Suprapubic skin (tissue), 4 donors: ENCODE data around the gene PRDM5. TPM values are rescaled to one million over a fixed set of nuclear protein-coding genes. Genes with fewer than 3 reads are reported as not detected.

ENCODE experiments used
- DNase-seq, 2 donors: peaks; one replicate each; pipeline ENCODE4 v3.0.0-alpha.2; 2019; ENCODE audit warnings: low spot score in 2 of 2
- H3K27ac ChIP-seq: fragments of 200-600 bp; sonication (generic); one replicate; pipeline ENCODE4 v1.5.1; 2019
- H3K27me3 ChIP-seq: fragments of 200-600 bp; sonication (generic); one replicate; pipeline ENCODE4 v1.5.1; 2019
- H3K36me3 ChIP-seq: fragments of 200-600 bp; sonication (generic); one replicate; pipeline ENCODE4 v1.5.1; 2019
- H3K4me1 ChIP-seq: fragments of 200-600 bp; sonication (generic); one replicate; pipeline ENCODE4 v1.5.1; 2019
- H3K4me3 ChIP-seq: fragments of 200-600 bp; sonication (generic); one replicate; pipeline ENCODE4 v1.5.1; 2019; ENCODE audit warnings: mild to moderate bottlenecking
- H3K9me3 ChIP-seq: fragments of 200-600 bp; sonication (generic); one replicate; pipeline ENCODE4 v1.5.1; 2019
- EP300 ChIP-seq: sonication (generic); formaldehyde crosslinking; IDR thresholded peaks from one replicate; pipeline ENCODE4 v1.6.1; 2017; ENCODE audit warnings: antibody characterized with exemption
- POLR2A ChIP-seq, 2 donors: fragments of 450-650 bp; IDR thresholded peaks; one replicate each; pipeline ENCODE4 v1.6.1; 2017; ENCODE audit warnings: antibody characterized with exemption in 2 of 2, mild to moderate bottlenecking in 2 of 2, moderate library complexity in 2 of 2
- POLR2AphosphoS5 ChIP-seq, 3 donors: sonication (generic); formaldehyde crosslinking; IDR thresholded peaks; one replicate each; pipeline ENCODE4 v1.6.1; 2017; ENCODE audit warnings: antibody characterized with exemption in 3 of 3
- WGBS: methylation state at CpG from one replicate; pipeline ENCODE4 v1.1.5; 2018; 5-methylcytosine and 5-hydroxymethylcytosine counted together
- total RNA-seq, 4 donors: library from RNA; depleted of rRNA; stranded (reverse); fragments of >200 nt; gene quantifications; one replicate each; pipeline ENCODE4 v1.1.0, GENCODE V29; 2016
- TF ChIP-seq, protein P1 (sequence below), 2 donors: fragments of 200-600 bp in 1 of 2; fragments of 450-650 bp in 1 of 2; sonication (generic) in 1 of 2; IDR thresholded peaks; one replicate each; pipeline ENCODE4 v1.5.1; 2016 to 2019; ENCODE audit warnings: antibody characterized with exemption in 2 of 2, mild to moderate bottlenecking in 1 of 2, moderate library complexity in 1 of 2

PRDM5 gene
- total RNA-seq, 4 donors from 2014 or later, result 3.0 to 12.0 (median 4.5) TPM

DNA sequence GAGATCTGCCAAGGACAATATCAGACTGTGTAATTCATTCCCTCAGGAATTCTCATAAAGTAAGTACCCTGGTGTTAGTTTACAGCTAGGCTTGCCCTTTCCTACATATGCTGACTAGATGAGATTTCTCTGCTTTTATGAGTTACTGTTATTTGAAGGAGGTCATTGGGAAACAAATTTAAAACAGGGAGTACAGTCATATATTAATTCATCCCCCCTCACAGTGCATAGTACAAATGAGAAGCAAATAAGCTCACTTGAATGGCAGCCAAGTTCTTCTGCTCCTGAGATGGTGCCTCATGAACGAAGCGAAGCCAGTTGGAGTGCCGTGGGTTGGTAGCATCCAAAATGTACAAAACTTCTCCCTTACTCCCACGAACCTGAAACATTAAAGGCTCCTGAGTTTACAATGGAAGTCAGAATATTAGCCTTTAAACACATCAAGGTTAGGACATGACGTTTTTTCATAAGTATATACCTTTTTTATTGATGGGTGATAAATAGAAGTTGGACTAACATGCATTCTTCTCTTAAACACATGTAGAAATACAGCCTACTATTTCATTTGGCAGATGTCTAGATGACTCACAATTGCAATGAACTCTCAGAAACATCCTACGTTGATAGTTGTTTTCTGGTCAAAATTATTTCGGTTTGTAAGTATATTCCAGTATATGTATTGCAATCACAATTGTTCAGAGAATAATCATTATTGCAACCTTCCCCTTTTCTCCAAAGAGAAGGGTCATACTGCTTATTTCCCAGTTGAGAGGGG, 69.2 kb downstream of the PRDM5 start:
- H3K36me3 ChIP-seq, result no peaks in the 10 kb centered on the region
- no peak overlapping the region for H3K27ac ChIP-seq
- DNase-seq, result no peak
- H3K9me3 ChIP-seq, result no peaks in the 10 kb centered on the region
- H3K4me1 ChIP-seq, result no peaks in the 10 kb centered on the region
- H3K27me3 ChIP-seq, result no peaks in the 10 kb centered on the region
- 78% methylated on average over 7 of the region's 7 CpGs for WGBS
- TF ChIP-seq POLR2AphosphoS5 (IDR thresholded peaks at IDR 0.05) (no peak), EP300 (no peak), POLR2A (IDR thresholded peaks at IDR 0.05) (no peak)
- TF ChIP-seq, protein P1, sequence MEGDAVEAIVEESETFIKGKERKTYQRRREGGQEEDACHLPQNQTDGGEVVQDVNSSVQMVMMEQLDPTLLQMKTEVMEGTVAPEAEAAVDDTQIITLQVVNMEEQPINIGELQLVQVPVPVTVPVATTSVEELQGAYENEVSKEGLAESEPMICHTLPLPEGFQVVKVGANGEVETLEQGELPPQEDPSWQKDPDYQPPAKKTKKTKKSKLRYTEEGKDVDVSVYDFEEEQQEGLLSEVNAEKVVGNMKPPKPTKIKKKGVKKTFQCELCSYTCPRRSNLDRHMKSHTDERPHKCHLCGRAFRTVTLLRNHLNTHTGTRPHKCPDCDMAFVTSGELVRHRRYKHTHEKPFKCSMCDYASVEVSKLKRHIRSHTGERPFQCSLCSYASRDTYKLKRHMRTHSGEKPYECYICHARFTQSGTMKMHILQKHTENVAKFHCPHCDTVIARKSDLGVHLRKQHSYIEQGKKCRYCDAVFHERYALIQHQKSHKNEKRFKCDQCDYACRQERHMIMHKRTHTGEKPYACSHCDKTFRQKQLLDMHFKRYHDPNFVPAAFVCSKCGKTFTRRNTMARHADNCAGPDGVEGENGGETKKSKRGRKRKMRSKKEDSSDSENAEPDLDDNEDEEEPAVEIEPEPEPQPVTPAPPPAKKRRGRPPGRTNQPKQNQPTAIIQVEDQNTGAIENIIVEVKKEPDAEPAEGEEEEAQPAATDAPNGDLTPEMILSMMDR (IDR thresholded peaks at IDR 0.05), result no peak
- no peak overlapping the region for H3K4me3 ChIP-seq

DNA sequence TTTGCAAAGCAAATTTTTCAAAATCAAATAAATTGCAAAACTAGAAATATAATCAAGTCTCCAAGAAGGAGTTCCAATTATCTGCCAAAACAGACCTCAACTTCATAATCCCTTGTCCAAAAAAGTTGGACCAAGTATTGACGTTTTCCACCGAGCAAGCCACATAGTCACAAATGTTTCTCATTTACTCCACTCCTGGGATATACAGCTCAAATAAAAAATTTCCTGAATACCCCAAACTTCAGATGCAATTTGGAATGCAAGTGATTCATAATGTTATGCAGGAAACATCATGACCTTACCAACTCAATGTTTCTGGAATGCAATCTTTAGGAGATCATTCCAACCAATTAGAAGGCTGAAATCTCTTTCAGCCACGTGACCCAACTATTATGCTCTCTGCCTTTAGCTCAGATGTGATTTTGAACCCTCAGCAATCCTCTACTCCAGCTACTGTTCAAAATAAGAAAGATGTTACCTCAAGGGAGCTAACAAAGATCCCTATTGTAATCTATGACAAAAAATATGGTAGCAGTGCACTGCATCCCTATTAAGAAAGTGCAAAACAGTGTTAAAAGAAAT, 72.4 kb downstream of the PRDM5 start:
- no peak for TF ChIP-seq POLR2AphosphoS5 (IDR thresholded peaks at IDR 0.05)
- TF ChIP-seq EP300, result no peak
- TF ChIP-seq, protein P1 (IDR thresholded peaks at IDR 0.05), result no peak
- no peak for TF ChIP-seq POLR2A (IDR thresholded peaks at IDR 0.05)
- 76% methylated on average over 3 of the region's 3 CpGs for WGBS
- DNase-seq, result no peak

DNA sequence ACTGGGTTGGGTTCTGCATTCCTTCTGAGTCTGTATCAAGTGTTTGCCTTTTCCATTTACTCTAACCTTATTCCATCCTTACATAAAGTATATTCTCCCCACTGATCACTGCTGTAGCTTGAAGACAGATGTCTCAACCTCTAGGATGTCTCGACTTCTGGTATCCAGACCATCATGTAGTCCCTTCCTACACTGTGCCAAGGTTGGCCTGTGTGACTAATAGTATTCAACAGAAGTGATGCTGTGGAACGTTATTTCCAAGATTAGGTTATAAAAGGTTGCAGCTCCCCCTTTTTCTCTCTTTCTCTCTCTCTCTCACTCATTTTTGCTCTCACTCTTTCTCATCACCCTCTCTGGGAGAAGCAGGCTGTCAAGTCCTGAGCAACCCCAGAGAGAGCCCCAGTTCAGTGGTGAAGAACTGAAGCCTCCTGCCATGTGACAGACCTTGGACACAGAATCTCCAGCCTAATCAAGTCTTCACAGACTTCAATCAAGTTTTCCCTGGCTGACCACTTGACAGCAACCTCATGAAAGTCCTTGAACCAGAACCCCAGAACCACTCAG, 75.4 kb downstream of the PRDM5 start:
- no peak overlapping the region for H3K27ac ChIP-seq
- DNase-seq, result no peak
- 85% methylated on average over 2 of the region's 2 CpGs for WGBS
- H3K36me3 ChIP-seq, result no peaks in the 10 kb centered on the region
- no peak for TF ChIP-seq POLR2AphosphoS5 (IDR thresholded peaks at IDR 0.05)
- TF ChIP-seq, protein P1 (IDR thresholded peaks at IDR 0.05), result no peak
- no peaks in the 10 kb centered on the region for H3K9me3 ChIP-seq
- no peaks in the 10 kb centered on the region for H3K4me1 ChIP-seq
- H3K27me3 ChIP-seq, result no peaks in the 10 kb centered on the region
- H3K4me3 ChIP-seq, result no peak overlapping the region

More for the DNA sequence above, 72.4 kb downstream of the PRDM5 start:
- Histone ChIP-seq H3K27ac (no peak overlapping the region), H3K36me3 (no peaks in the 10 kb centered on the region), H3K9me3 (no peaks in the 10 kb centered on the region), H3K4me3 (no peak overlapping the region), H3K4me1 (no peaks in the 10 kb centered on the region), H3K27me3 (no peaks in the 10 kb centered on the region)

DNA sequence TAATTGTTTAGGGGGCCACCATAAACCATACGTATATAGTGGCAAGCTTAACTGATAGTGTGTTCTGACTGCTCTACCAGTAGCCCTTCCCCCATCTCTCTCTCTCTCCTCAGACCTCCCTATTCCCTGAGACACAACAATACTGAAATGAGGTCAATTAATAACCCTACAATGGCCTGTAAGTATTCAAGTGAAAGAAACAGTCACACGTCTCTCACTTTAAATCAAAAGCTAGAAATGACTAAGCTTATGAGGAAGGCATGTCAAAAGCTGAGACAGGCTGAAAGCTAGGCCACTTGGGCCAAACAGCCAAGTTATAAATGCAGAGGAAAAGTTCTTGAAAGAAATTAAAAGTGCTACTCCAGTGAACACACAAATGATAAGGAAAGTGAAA, 78.0 kb downstream of the PRDM5 start:
- TF ChIP-seq, protein P1 (IDR thresholded peaks at IDR 0.05), result no peak
- TF ChIP-seq POLR2A (IDR thresholded peaks at IDR 0.05), result no peak
- no peak for TF ChIP-seq POLR2AphosphoS5 (IDR thresholded peaks at IDR 0.05)
- no peak for TF ChIP-seq EP300
- no peak overlapping the region for H3K27ac ChIP-seq
- H3K36me3 ChIP-seq, result no peaks in the 10 kb centered on the region
- DNase-seq, result no peak
- no peak overlapping the region for H3K4me3 ChIP-seq
- H3K27me3 ChIP-seq, result no peaks in the 10 kb centered on the region
- WGBS, result 91% methylated on average over 2 of the region's 2 CpGs
- H3K9me3 ChIP-seq, result no peaks in the 10 kb centered on the region
- H3K4me1 ChIP-seq, result no peaks in the 10 kb centered on the region

DNA sequence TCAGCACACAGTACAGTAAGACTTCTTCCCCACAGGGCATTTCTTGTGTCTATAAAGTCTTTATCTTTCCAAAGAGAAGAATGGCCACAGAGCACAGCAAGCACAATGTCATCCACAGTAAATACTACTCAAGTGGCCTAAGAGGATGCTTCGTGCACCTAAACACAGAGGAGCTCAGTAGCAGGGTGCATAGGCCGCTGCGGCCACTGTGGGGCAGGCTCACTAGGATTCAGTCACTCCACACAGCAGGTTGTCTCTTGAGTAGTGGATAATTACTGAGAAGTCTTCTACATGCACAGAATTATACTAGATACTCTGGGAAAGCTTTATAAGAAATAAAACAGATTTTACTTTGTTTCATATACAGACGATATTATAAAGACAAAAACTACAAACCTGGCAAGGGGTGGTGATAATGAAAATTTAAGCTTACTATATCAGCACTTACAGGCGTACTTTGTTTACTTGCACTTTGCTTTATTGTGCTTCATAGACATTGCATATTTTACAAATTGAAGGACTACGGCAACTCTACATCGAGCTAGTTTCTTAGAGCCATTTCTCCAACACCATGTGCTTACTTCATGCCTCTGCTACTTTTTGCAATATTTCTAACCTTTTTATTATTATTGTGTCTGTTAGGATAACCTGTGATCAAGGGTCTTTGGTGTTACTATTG, 78.5 kb downstream of the PRDM5 start:
- H3K27me3 ChIP-seq, result no peaks in the 10 kb centered on the region
- H3K36me3 ChIP-seq, result no peaks in the 10 kb centered on the region
- no peaks in the 10 kb centered on the region for H3K4me1 ChIP-seq
- H3K9me3 ChIP-seq, result no peaks in the 10 kb centered on the region
- no peak overlapping the region for H3K27ac ChIP-seq
- H3K4me3 ChIP-seq, result no peak overlapping the region
- no peak for DNase-seq
- TF ChIP-seq EP300, result no peak
- TF ChIP-seq POLR2A (IDR thresholded peaks at IDR 0.05), result no peak
- TF ChIP-seq, protein P1 (IDR thresholded peaks at IDR 0.05), result no peak
- no peak for TF ChIP-seq POLR2AphosphoS5 (IDR thresholded peaks at IDR 0.05)
- WGBS, result 98% methylated on average over 7 of the region's 7 CpGs
